Thyroid gland (tissue), 4 donors: ENCODE measurements around the gene HACD1.

Experiments
- POLR2A ChIP-seq, 2 donors: fragments of 450-650 bp; IDR thresholded peaks; one replicate each; pipeline ENCODE4 v1.6.1; 2017; ENCODE audit warnings: antibody characterized with exemption in 2 of 2, mild to moderate bottlenecking in 2 of 2, moderate library complexity in 1 of 2
- TF ChIP-seq, protein P1 (sequence below), 6 experiments: fragments of 200-600 bp in 3 of 6; fragments of 450-650 bp in 3 of 6; sonication (generic) in 3 of 6; IDR thresholded peaks; one replicate each; pipeline ENCODE4 v1.5.1; 2016 to 2019; ENCODE audit warnings: antibody characterized with exemption in 6 of 6, mild to moderate bottlenecking in 2 of 6, inconsistent platforms in 1 of 6, moderate library complexity in 1 of 6

DNA sequence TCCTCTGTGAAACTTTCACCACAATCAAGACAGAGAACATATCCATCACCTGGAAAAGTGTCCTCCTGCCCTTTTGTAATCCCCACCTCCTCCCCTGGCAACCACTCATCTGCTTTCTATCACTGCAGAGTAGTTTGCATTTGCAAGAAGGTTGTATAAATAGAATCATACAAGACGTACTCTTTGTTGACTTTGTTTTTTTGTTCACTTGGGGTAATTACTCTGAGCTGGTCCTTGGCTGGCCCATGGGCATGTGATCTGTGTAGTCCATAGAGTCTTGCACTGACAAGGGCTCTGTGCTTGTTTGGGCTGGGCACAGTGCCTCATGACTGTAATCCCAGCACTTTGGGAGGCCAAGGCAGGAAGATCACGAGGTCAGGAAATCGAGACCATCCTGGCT, 7.8 kb upstream of the HACD1 start:
- TF ChIP-seq, protein P1, sequence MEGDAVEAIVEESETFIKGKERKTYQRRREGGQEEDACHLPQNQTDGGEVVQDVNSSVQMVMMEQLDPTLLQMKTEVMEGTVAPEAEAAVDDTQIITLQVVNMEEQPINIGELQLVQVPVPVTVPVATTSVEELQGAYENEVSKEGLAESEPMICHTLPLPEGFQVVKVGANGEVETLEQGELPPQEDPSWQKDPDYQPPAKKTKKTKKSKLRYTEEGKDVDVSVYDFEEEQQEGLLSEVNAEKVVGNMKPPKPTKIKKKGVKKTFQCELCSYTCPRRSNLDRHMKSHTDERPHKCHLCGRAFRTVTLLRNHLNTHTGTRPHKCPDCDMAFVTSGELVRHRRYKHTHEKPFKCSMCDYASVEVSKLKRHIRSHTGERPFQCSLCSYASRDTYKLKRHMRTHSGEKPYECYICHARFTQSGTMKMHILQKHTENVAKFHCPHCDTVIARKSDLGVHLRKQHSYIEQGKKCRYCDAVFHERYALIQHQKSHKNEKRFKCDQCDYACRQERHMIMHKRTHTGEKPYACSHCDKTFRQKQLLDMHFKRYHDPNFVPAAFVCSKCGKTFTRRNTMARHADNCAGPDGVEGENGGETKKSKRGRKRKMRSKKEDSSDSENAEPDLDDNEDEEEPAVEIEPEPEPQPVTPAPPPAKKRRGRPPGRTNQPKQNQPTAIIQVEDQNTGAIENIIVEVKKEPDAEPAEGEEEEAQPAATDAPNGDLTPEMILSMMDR (IDR thresholded peaks at IDR 0.05), result no peak
- TF ChIP-seq POLR2A (IDR thresholded peaks at IDR 0.05), result no peak
